C1 segment of cervical spinal cord (tissue), 14 donors: ENCODE data around the gene ARHGEF19.
"Not testable (repeated sequence)": the region's sequence is repeated elsewhere in the genome, so short reads cannot be mapped to it uniquely, and the experiment has no call there.

Experiments used
- DNase-seq, 14 donors: peaks; one replicate each; lab custom pipeline; 2025; lab: John Stamatoyannopoulos, UW

The ARHGEF19 gene

GRCh38 chr1:16205334-16205671 lies 7.1 kb downstream of the ARHGEF19 start:
- no peak for DNase-seq

- DNase-seq: no peak
These were observed 7.7 kb downstream of the ARHGEF19 start for GRCh38 chr1:16204634-16205333.

- DNase-seq: no peak
These were observed 8.2 kb downstream of the ARHGEF19 start for GRCh38 chr1:16204216-16204615.

- DNase-seq: no peak
These were observed 8.9 kb downstream of the ARHGEF19 start for GRCh38 chr1:16203550-16203949.

- no peak for DNase-seq
These were observed 9.9 kb downstream of the ARHGEF19 start for GRCh38 chr1:16202281-16203210.

- no peak for DNase-seq
These were observed 12.8 kb downstream of the ARHGEF19 start for GRCh38 chr1:16199700-16200099.

GRCh38 chr1:16199157-16199501 lies 13.3 kb downstream of the ARHGEF19 start:
- no peak for DNase-seq

- DNase-seq: no peak
These were observed 13.9 kb downstream of the ARHGEF19 start for GRCh38 chr1:16198444-16199156.

GRCh38 chr1:16196874-16197273 lies 15.6 kb downstream of the ARHGEF19 start:
- DNase-seq: no peak

GRCh38 chr1:16196139-16196538 lies 16.3 kb downstream of the ARHGEF19 start:
- not testable (repeated sequence) for DNase-seq

GRCh38 chr1:16195518-16195905 lies 16.9 kb downstream of the ARHGEF19 start:
- DNase-seq: no peak

GRCh38 chr1:16191916-16192546 lies 20.4 kb downstream of the ARHGEF19 start:
- DNase-seq: no peak

GRCh38 chr1:16191309-16191708 lies 21.1 kb downstream of the ARHGEF19 start:
- DNase-seq: peak in 1 of 14 donors; percentile 18

- peak in 13 of 14 donors; percentile 4 to 95 (median 66) for DNase-seq
These were observed 22.4 kb downstream of the ARHGEF19 start for GRCh38 chr1:16189921-16190621.

GRCh38 chr1:16189003-16189402 lies 23.4 kb downstream of the ARHGEF19 start:
- DNase-seq: no peak

- DNase-seq: peak in 10 of 14 donors; percentile 6 to 69 (median 28)
These were observed 24.6 kb downstream of the ARHGEF19 start for GRCh38 chr1:16187748-16188401.

- DNase-seq: no peak
These were observed 25.7 kb downstream of the ARHGEF19 start for GRCh38 chr1:16186655-16187235.

- DNase-seq: no peak
These were observed 27.7 kb downstream of the ARHGEF19 start for GRCh38 chr1:16184557-16185303.

- DNase-seq: no peak
These were observed 28.5 kb downstream of the ARHGEF19 start for GRCh38 chr1:16183765-16184556.
